Measurements from ENCODE around the gene SLIT3. TPM values are rescaled to one million over a fixed set of nuclear protein-coding genes. Genes with fewer than 3 reads are reported as not detected.

Gene SLIT3
- total and polyA plus RNA-seq, 2 donors, result 8.4 to 9.2 TPM

DNA sequence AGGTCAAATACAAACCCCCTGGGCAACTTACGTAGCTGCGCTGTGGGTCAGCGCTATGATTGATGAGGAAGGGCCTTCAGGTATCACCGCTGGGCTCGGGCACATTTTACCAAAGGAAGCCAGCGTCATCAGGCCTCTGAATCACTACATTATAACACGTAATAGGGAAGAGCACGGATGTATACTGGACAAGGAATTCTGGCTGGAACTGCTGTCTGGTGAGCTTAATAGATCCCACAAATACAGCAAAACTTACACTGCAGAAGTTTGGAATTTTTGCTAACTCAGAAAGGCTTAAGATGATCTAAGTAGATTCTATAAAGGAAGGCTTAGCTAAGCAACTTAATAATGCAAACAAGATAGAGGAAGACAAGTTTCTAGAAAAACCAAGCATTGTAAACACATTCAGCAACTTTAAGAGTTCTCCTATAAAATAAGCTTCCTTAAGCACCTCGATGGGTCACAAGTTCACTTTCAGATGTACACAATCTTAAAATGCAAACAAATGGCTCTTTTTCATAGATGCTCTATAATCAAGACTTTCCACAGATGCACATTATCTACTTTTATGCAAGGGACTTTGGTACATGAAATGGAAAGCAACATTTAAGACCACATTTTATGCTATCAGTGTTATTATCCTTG lies 361.7 kb downstream of the SLIT3 start:
- Histone ChIP-seq H3K27me3 (ENCODE audit: control insufficient read depth in 2 of 2, insufficient read depth in 1 of 2, low read length in 1 of 2) (no peaks in the 10 kb centered on the region), H3K9me3 (ENCODE audit: control insufficient read depth in 2 of 2, insufficient read depth in 1 of 2, low read length in 1 of 2) (no peaks in the 10 kb centered on the region), H3K4me1 (ENCODE audit: control insufficient read depth in 2 of 2, insufficient read depth in 2 of 2, low read length in 2 of 2) (peaks cover 0 to 4% of the 10 kb centered on the region in 2 donors), H3K27ac (ENCODE audit: low read depth in 1 of 2, low read length in 1 of 2) (no peak overlapping the region), H3K36me3 (ENCODE audit: control insufficient read depth in 2 of 2, insufficient read depth in 2 of 2, low read length in 1 of 2) (no peaks in the 10 kb centered on the region), H3K4me3 (ENCODE audit: low read length in 2 of 2) (no peak overlapping the region)
- no peak for DNase-seq (ENCODE audit: low read depth in 6 of 9, low spot score in 9 of 9)
- WGBS, result 96% methylated on average over 9 of the region's 9 CpGs

DNA sequence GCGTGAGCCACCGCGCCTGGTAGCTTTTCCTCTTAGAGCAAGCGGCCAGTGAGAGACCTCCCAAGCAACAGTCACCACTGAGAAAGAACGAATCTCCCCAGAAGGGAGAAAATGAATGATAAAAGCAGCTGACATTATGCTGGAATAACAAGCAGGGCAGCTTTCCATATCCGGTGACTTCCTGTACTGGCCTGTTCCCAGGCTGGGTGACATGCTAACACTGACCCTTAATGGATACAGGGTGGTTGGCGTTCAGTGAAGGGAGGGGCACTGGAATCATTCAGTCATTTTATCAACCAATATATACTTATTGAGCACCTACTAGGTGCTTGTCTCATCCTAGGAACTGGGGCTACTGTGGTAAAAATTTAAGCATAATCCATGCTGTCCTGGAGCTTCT lies 364.4 kb downstream of the SLIT3 start:
- no peaks in the 10 kb centered on the region for H3K4me1 ChIP-seq (ENCODE audit: control insufficient read depth in 2 of 2, insufficient read depth in 2 of 2, low read length in 2 of 2)
- no peaks in the 10 kb centered on the region for H3K27me3 ChIP-seq (ENCODE audit: control insufficient read depth in 2 of 2, insufficient read depth in 1 of 2, low read length in 1 of 2)
- no peak for DNase-seq (ENCODE audit: low read depth in 6 of 9, low spot score in 9 of 9)
- 96% methylated on average over 7 of the region's 7 CpGs for WGBS
- H3K36me3 ChIP-seq (ENCODE audit: control insufficient read depth in 2 of 2, insufficient read depth in 2 of 2, low read length in 1 of 2), result no peaks in the 10 kb centered on the region
- H3K9me3 ChIP-seq (ENCODE audit: control insufficient read depth in 2 of 2, insufficient read depth in 1 of 2, low read length in 1 of 2), result no peaks in the 10 kb centered on the region
- no peak overlapping the region for H3K4me3 ChIP-seq (ENCODE audit: low read length in 2 of 2)
- H3K27ac ChIP-seq (ENCODE audit: low read depth in 1 of 2, low read length in 1 of 2), result no peak overlapping the region

DNA sequence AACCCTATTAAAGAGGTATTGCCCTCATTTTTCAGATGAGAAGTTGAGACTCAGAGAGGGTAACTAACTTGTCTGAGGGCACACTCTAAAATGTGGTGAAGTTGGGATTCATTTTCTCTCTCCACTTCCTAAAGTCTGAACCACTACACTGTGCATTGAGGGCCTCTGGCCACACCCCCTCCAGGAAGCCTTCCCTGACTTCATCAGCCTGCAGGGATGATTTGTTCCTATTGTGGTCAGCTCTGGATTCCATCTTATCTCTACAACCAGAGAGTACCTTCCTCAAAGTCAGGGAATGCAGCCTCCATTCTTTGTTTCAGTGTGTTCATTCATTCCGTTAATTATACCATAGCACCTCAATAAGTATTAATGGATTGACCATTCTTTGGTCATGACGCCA lies 365.8 kb downstream of the SLIT3 start:
- DNase-seq (ENCODE audit: low read depth in 6 of 9, low spot score in 9 of 9), result no peak
- Histone ChIP-seq H3K27ac (ENCODE audit: low read depth in 1 of 2, low read length in 1 of 2) (no peak overlapping the region), H3K27me3 (ENCODE audit: control insufficient read depth in 2 of 2, insufficient read depth in 1 of 2, low read length in 1 of 2) (no peaks in the 10 kb centered on the region), H3K36me3 (ENCODE audit: control insufficient read depth in 2 of 2, insufficient read depth in 2 of 2, low read length in 1 of 2) (no peaks in the 10 kb centered on the region), H3K4me1 (ENCODE audit: control insufficient read depth in 2 of 2, insufficient read depth in 2 of 2, low read length in 2 of 2) (no peaks in the 10 kb centered on the region), H3K9me3 (ENCODE audit: control insufficient read depth in 2 of 2, insufficient read depth in 1 of 2, low read length in 1 of 2) (no peaks in the 10 kb centered on the region), H3K4me3 (ENCODE audit: low read length in 2 of 2) (no peak overlapping the region)
- 99% methylated on average over 2 of the region's 2 CpGs for WGBS

GRCh38 chr5:168934169-168934568 lies 366.8 kb downstream of the SLIT3 start:
- Histone ChIP-seq H3K4me1 (ENCODE audit: control insufficient read depth in 2 of 2, insufficient read depth in 2 of 2, low read length in 2 of 2) (no peaks in the 10 kb centered on the region), H3K27ac (ENCODE audit: low read depth in 1 of 2, low read length in 1 of 2) (no peak overlapping the region), H3K36me3 (ENCODE audit: control insufficient read depth in 2 of 2, insufficient read depth in 2 of 2, low read length in 1 of 2) (no peaks in the 10 kb centered on the region), H3K27me3 (ENCODE audit: control insufficient read depth in 2 of 2, insufficient read depth in 1 of 2, low read length in 1 of 2) (no peaks in the 10 kb centered on the region), H3K9me3 (ENCODE audit: control insufficient read depth in 2 of 2, insufficient read depth in 1 of 2, low read length in 1 of 2) (no peaks in the 10 kb centered on the region), H3K4me3 (ENCODE audit: low read length in 2 of 2) (no peak overlapping the region)
- DNase-seq (ENCODE audit: low read depth in 6 of 9, low spot score in 9 of 9), result no peak
- 97% methylated on average over 3 of the region's 3 CpGs for WGBS

DNA sequence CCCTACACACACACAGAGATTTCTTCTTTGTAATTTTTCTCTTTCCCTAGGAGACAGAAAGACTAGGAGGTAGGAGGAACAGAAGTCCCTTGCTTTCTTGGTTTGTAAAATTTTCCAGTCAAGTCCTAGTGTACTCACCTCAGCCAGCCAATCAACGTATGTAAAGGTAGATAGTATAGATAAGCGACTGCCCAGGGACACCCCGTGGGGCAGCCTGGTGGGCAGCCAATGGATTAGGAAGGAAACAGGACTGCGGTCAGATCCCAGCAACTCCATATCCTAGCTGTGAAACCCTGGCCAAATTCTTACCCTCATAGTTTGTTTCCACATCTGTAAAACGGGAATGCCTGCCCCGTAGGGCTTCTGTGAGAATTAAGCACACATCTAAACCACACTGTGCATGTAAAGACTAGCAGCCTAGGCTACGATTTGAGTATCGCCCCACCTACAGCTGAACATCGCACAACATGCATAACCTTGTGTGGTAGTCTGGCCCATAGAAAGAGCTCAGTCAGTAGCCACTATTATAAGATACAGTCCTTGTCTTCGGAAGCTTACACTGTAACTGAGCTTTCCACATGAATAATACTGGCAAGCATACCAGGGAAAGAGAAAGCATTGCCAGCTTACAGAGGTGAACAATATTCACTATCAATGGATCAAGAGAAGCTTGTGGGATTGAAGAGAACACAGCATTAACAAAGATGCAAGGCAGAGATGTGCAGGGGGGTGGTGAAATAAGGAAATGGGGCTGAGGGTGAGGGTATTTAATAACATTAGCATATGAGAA lies 368.3 kb downstream of the SLIT3 start:
- WGBS, result 95% methylated on average over 10 of the region's 10 CpGs
- Histone ChIP-seq H3K27me3 (ENCODE audit: control insufficient read depth in 2 of 2, insufficient read depth in 1 of 2, low read length in 1 of 2) (no peaks in the 10 kb centered on the region), H3K9me3 (ENCODE audit: control insufficient read depth in 2 of 2, insufficient read depth in 1 of 2, low read length in 1 of 2) (no peaks in the 10 kb centered on the region), H3K4me3 (ENCODE audit: low read length in 2 of 2) (no peak overlapping the region), H3K27ac (ENCODE audit: low read depth in 1 of 2, low read length in 1 of 2) (no peak overlapping the region), H3K4me1 (ENCODE audit: control insufficient read depth in 2 of 2, insufficient read depth in 2 of 2, low read length in 2 of 2) (no peaks in the 10 kb centered on the region), H3K36me3 (ENCODE audit: control insufficient read depth in 2 of 2, insufficient read depth in 2 of 2, low read length in 1 of 2) (no peaks in the 10 kb centered on the region)
- no peak for DNase-seq (ENCODE audit: low read depth in 6 of 9, low spot score in 9 of 9)

DNA sequence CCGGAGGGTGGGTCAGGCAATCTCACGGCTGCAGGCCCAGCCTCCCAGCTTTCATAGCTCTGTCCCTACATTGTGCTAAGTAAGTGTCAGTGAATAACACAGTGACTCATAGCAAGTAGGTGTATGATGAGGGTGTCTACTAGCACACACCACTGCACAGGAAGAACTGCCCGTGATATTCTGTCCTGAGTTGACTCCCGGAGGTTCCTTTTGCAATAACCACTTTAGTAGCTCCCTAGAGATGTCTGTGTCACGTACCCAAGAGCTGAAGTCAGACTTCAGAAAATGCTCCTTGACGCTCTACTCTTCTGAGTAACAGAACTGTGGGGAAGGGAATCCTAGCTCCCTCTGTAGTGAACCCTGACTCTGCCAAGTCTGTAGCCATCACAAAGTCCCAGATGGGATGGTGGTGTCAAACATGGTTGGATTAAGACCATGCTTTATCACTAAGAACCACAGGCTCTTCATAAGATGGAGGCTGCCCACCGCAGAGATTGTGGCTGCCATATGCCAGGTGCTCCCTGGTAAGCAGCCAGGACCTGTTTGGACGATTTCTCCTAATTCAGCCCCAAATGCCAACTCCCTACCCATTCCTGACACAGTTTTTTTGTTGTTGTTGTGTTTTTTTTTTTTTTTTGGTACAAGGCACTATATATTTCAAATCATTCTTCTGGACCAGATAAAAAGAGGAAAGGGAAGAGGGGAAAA lies 369.1 kb downstream of the SLIT3 start:
- Histone ChIP-seq H3K27ac (ENCODE audit: low read depth in 1 of 2, low read length in 1 of 2) (no peak overlapping the region), H3K36me3 (ENCODE audit: control insufficient read depth in 2 of 2, insufficient read depth in 2 of 2, low read length in 1 of 2) (no peaks in the 10 kb centered on the region), H3K4me3 (ENCODE audit: low read length in 2 of 2) (no peak overlapping the region), H3K4me1 (ENCODE audit: control insufficient read depth in 2 of 2, insufficient read depth in 2 of 2, low read length in 2 of 2) (no peaks in the 10 kb centered on the region), H3K27me3 (ENCODE audit: control insufficient read depth in 2 of 2, insufficient read depth in 1 of 2, low read length in 1 of 2) (no peaks in the 10 kb centered on the region), H3K9me3 (ENCODE audit: control insufficient read depth in 2 of 2, insufficient read depth in 1 of 2, low read length in 1 of 2) (no peaks in the 10 kb centered on the region)
- WGBS, result 93% methylated on average over 8 of the region's 8 CpGs
- no peak for DNase-seq (ENCODE audit: low read depth in 6 of 9, low spot score in 9 of 9)

GRCh38 chr5:168929656-168930055 lies 371.3 kb downstream of the SLIT3 start:
- no peak overlapping the region for H3K4me3 ChIP-seq (ENCODE audit: low read length in 2 of 2)
- no peaks in the 10 kb centered on the region for H3K36me3 ChIP-seq (ENCODE audit: control insufficient read depth in 2 of 2, insufficient read depth in 2 of 2, low read length in 1 of 2)
- no peak for DNase-seq (ENCODE audit: low read depth in 6 of 9, low spot score in 9 of 9)
- no peaks in the 10 kb centered on the region for H3K9me3 ChIP-seq (ENCODE audit: control insufficient read depth in 2 of 2, insufficient read depth in 1 of 2, low read length in 1 of 2)
- 93% methylated on average over 7 of the region's 7 CpGs for WGBS
- no peak overlapping the region for H3K27ac ChIP-seq (ENCODE audit: low read depth in 1 of 2, low read length in 1 of 2)
- no peaks in the 10 kb centered on the region for H3K4me1 ChIP-seq (ENCODE audit: control insufficient read depth in 2 of 2, insufficient read depth in 2 of 2, low read length in 2 of 2)
- H3K27me3 ChIP-seq (ENCODE audit: control insufficient read depth in 2 of 2, insufficient read depth in 1 of 2, low read length in 1 of 2), result no peaks in the 10 kb centered on the region

GRCh38 chr5:168925160-168925559 lies 375.8 kb downstream of the SLIT3 start:
- 94% methylated on average over 3 of the region's 3 CpGs for WGBS
- Histone ChIP-seq H3K27ac (ENCODE audit: low read depth in 1 of 2, low read length in 1 of 2) (no peak overlapping the region), H3K36me3 (ENCODE audit: control insufficient read depth in 2 of 2, insufficient read depth in 2 of 2, low read length in 1 of 2) (no peaks in the 10 kb centered on the region), H3K4me3 (ENCODE audit: low read length in 2 of 2) (no peak overlapping the region), H3K9me3 (ENCODE audit: control insufficient read depth in 2 of 2, insufficient read depth in 1 of 2, low read length in 1 of 2) (no peaks in the 10 kb centered on the region), H3K27me3 (ENCODE audit: control insufficient read depth in 2 of 2, insufficient read depth in 1 of 2, low read length in 1 of 2) (peaks cover 0 to 10% of the 10 kb centered on the region in 2 donors), H3K4me1 (ENCODE audit: control insufficient read depth in 2 of 2, insufficient read depth in 2 of 2, low read length in 2 of 2) (peaks cover 0 to 4% of the 10 kb centered on the region in 2 donors)
- DNase-seq (ENCODE audit: low read depth in 6 of 9, low spot score in 9 of 9), result no peak

Data from thymus (tissue), 11 donors.